ENCODE results near the gene PRKD3.
A peak's percentile ranks its signal among the peaks of the same experiment; 100 is the strongest.
"Not testable (repeated sequence)": the region's sequence is repeated elsewhere in the genome, so short reads cannot be mapped to it uniquely, and the experiment has no call there.

The PRKD3 gene

GRCh38 chr2:37306024-37306423 is 18.6 kb downstream of the PRKD3 start:
- DNase-seq = no peak

- DNase-seq = no peak
Measured at GRCh38 chr2:37302701-37303252, 21.9 kb downstream of the PRKD3 start.

- DNase-seq = no peak
Measured at GRCh38 chr2:37301408-37301807, 23.2 kb downstream of the PRKD3 start.

DNA sequence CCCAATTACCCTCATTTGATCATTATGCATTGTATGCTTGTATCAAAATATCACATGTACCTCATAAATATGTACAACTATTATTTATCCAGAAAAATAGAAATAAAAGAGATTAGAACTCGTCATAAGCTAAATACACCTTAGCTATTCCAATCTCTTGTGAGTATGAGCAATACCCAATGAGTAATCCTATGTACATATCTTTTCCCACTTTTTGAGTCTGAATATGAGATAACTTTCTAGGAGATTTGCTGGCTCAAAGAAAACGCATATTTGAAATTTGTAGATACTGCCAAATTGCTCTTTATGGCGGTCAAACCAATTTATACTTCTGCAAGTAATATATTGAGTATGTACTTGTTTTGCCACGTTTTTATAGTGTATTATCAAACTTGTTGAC is 24.1 kb downstream of the PRKD3 start:
- DNase-seq = no peak

DNA sequence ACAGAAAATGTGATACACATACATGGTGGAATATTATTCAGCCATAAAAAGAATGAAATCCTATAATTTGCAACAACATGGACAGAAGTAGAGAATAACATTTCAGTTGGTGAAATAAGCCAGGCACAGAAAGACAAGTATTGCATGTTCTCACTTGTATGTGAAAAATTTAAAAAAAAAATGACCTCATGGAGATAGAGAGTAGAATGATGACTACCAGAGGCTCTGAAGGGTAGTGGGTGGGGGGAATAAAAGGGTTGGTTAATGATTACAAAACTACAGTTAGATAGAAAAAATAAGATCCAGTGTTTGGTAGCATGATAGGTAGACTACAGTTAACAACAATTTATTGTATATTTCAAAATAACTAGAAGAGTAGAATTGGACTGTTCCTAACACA is 24.5 kb downstream of the PRKD3 start:
- no peak for DNase-seq

DNA sequence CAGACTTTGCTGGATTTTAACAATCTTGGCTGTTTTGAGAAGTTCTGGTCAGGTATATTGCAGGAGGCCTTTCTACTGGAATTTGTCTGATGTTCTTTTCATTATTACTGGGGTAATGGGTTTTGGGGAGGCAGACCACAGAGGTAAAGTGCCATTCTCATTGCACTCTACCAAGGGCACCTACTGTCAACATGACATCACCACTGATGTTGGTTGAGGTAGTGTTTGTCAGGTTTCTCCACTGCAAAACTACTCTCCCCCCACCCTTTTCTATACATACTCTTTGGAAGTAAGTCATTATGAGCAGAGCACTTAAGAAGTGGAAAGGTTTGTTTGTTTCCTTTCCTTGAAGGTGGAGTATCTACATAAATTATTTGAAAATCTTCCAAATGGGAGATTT is 27.0 kb downstream of the PRKD3 start:
- DNase-seq = no peak

DNA sequence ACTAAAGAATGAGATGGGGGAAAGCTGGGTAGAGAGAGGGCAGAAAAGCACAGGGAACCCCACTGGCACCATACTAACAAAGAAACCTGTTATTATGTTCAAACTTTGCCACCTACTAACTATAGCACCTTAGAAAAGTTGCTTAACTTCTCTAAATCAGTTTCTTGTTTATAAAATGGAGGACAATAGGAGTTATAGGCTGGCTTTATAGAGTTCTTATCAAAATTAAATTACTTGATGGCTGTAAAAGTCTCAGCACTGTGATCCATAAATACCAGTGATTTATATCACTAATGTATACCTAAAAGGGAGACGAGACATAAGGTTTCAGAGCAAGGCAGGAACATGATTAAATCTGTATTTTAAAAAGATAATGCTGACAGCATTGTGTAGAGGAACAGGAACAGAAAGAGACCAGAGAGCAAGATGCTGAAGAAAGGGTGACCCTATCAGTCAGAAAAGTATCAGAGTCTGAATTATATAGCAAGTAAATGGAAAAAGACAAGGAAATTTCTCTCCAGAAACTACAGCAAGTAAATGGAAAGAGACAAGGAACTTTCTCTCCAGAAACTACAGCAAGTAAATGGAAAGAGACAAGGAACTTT is 29.1 kb downstream of the PRKD3 start:
- DNase-seq = no peak

DNA sequence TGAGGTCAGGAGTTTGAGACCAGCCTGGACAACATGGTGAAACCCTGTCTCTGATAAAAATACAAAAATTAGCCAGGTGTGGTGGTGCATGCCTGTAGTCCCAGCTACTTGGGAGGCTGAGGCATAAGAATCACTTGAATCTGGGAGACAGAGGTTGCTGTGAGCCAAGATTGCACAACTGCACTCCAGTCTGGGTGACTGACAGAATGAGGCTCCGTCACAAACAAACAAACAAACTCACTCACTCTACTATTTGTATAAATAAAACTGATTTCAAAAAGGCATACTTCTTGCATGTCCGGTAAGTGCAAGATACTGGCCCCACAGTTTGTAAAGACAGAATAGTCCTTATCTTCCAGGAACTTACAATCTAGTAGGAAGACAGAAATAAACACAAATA is 29.8 kb downstream of the PRKD3 start:
- not testable (repeated sequence) for DNase-seq

DNA sequence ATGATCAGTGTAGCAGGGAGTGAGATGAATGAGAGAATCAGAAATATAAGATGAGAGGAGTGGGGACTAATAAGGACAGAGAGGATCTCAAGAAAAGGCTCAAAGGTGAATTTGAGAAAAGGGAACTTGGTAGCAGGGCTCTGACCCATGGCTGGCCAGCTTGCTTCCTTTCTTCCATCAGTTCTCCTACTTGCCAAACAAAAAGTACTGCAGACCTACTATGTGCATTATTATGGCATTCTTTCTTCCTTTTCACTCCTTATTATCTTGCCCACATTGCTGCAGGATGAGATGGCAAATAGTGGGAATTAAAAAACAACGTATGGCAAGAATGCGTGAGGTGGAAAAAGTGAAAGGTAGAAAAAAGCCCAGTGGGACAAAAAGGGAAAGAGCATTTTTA is 33.0 kb downstream of the PRKD3 start:
- no peak for DNase-seq

GRCh38 chr2:37287966-37288365 is 36.7 kb downstream of the PRKD3 start:
- DNase-seq = peak; percentile 21

DNA sequence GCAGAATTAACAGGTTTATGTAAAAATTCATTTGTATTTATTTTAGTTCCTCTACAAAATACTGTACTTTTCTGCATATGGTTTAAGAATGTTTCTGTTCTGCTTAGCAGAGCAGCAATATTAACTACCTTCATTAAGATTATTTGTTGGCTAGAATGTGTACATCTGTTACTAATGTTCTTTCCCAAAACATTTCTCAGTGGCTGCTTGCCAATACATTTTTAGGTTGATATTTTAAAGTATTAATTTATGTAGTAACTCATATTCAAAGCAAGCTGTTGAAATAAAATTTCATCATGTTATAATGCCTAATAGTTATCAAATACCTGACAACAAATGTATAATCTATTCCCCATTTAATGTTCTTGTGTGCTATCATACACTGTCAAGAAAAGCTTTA is 40.3 kb downstream of the PRKD3 start:
- no peak for DNase-seq

DNA sequence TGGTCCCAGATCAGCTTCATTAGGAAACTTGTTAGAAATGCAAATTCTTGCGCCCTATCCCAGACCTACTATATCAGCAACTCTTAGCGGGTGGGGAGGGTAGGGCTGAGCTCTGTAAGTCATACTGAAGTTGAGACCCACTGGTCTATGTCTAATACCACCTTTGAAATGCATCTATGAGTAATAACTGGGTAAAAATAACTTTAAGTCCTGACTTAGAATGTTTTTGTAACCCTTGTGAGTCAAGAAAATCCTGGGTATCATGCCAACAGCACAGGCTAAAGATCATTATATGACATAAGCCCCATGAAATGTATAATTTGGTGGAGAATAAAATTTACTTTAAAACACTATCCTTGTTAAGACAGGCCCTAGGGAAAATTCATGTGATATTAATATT is 41.4 kb downstream of the PRKD3 start:
- DNase-seq = no peak

- DNase-seq = no peak
Measured at GRCh38 chr2:37282746-37283145, 41.9 kb downstream of the PRKD3 start.

- DNase-seq = no peak
Measured at GRCh38 chr2:37281916-37282315, 42.7 kb downstream of the PRKD3 start.

GRCh38 chr2:37276291-37276690 is 48.3 kb downstream of the PRKD3 start:
- DNase-seq = no peak

Measured in CD4-positive, alpha-beta T cell treated with Interleukin-17A for 4 hours (primary cell).